Breast epithelium (tissue), 4 donors: ENCODE measurements around the gene LRRFIP1. TPM values are rescaled to one million over a fixed set of nuclear protein-coding genes. Genes with fewer than 3 reads are reported as not detected.

Source experiments
- DNase-seq, 2 donors: peaks; one replicate each; pipeline ENCODE4 v3.0.0-alpha.2; 2019; ENCODE audit warnings: low spot score in 2 of 2
- H3K27ac ChIP-seq, 2 donors: fragments of 200-600 bp; sonication (generic) in 1 of 2; one replicate each; pipeline ENCODE4 v1.5.1; 2016 to 2019; ENCODE audit warnings: mild to moderate bottlenecking in 1 of 2
- H3K27me3 ChIP-seq, 2 donors: fragments of 200-600 bp; sonication (generic) in 1 of 2; one replicate each; pipeline versions ENCODE4 v1.5.1 to v1.6.0; 2017 to 2019; ENCODE audit warnings: control low read depth in 1 of 2, mild to moderate bottlenecking in 1 of 2
- H3K36me3 ChIP-seq: fragments of 200-600 bp; one replicate; pipeline ENCODE4 v1.5.1; 2019
- H3K4me1 ChIP-seq, 2 donors: fragments of 200-600 bp; sonication (generic); one replicate each; pipeline ENCODE4 v1.5.1; 2016 to 2019; ENCODE audit warnings: control low read depth in 1 of 2
- H3K4me3 ChIP-seq, 3 donors: fragments of 200-600 bp; sonication (generic); 1 replicate in 2 of 3; 2 replicates in 1 of 3; pipeline ENCODE4 v1.5.1; 2016 to 2019; ENCODE audit warnings: mild to moderate bottlenecking in 3 of 3, moderate library complexity in 2 of 3
- H3K9me3 ChIP-seq, 2 donors: fragments of 200-600 bp; sonication (generic) in 1 of 2; one replicate each; pipeline ENCODE4 v1.5.1; 2016 to 2019; ENCODE audit warnings: control low read depth in 1 of 2
- POLR2A ChIP-seq: fragments of 450-650 bp; IDR thresholded peaks from one replicate; pipeline ENCODE4 v1.6.1; 2016; ENCODE audit warnings: antibody characterized with exemption, mild to moderate bottlenecking, moderate library complexity
- POLR2AphosphoS5 ChIP-seq, 3 donors: sonication (generic); formaldehyde crosslinking; IDR thresholded peaks; one replicate each; pipeline ENCODE4 v1.6.1; 2017; ENCODE audit warnings: antibody characterized with exemption in 3 of 3
- intact Hi-C: fragments of 100-400 bp; cut with DNase I; formaldehyde crosslinking; loops from one replicate; pipeline ENCODE4 v1.15.1; 2023; ENCODE audit warnings: low total_unique reads
- total RNA-seq, 3 donors: library from RNA; depleted of rRNA; stranded (reverse); fragments of >200 nt; gene quantifications; one replicate each; pipeline ENCODE4 v1.1.0, GENCODE V29; 2016
- TF ChIP-seq, protein P1 (sequence below), 3 donors: fragments of 450-650 bp; IDR thresholded peaks; one replicate each; pipeline ENCODE4 v1.5.1; 2016 to 2017; ENCODE audit warnings: antibody characterized with exemption in 3 of 3, mild to moderate bottlenecking in 3 of 3, moderate library complexity in 3 of 3

The LRRFIP1 gene
- total RNA-seq, 3 donors from 2014 or later: 82.6 to 136 (median 130) TPM

DNA sequence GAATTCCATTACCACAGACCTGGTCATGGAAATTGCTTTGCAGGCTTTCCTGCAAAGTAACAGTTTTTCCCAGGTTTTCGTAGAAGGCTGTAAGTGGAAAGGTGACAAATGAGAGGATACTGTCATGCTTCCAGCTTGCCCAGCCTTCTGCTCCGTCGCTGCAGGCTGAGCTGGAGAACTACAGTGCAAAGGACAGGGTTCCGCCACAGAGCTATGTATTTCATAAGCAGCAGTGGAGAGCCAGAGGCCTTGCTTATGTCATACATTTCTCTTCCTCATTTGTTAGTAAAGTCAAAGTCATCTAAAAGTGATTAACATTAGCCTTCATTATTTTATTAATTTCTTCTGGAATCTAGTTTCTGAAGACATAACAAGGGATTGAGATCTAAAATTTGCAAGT is 98.3 kb downstream of the LRRFIP1 start:
- DNase-seq: no peak
- Histone ChIP-seq H3K4me1 (peaks cover 0 to 3% of the 10 kb centered on the region in 2 donors), H3K36me3 (no peaks in the 10 kb centered on the region), H3K27ac (no peak overlapping the region), H3K4me3 (no peak overlapping the region), H3K9me3 (no peaks in the 10 kb centered on the region), H3K27me3 (no peaks in the 10 kb centered on the region)
- no peak for TF ChIP-seq POLR2AphosphoS5 (IDR thresholded peaks at IDR 0.05)
- no peak for TF ChIP-seq POLR2A
- TF ChIP-seq, protein P1, sequence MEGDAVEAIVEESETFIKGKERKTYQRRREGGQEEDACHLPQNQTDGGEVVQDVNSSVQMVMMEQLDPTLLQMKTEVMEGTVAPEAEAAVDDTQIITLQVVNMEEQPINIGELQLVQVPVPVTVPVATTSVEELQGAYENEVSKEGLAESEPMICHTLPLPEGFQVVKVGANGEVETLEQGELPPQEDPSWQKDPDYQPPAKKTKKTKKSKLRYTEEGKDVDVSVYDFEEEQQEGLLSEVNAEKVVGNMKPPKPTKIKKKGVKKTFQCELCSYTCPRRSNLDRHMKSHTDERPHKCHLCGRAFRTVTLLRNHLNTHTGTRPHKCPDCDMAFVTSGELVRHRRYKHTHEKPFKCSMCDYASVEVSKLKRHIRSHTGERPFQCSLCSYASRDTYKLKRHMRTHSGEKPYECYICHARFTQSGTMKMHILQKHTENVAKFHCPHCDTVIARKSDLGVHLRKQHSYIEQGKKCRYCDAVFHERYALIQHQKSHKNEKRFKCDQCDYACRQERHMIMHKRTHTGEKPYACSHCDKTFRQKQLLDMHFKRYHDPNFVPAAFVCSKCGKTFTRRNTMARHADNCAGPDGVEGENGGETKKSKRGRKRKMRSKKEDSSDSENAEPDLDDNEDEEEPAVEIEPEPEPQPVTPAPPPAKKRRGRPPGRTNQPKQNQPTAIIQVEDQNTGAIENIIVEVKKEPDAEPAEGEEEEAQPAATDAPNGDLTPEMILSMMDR (IDR thresholded peaks at IDR 0.05): no peak
- intact Hi-C loops: no loop called here

- DNase-seq: peak in 1 of 2 donors; percentile 32
- no peaks in the 10 kb centered on the region for H3K9me3 ChIP-seq
- intact Hi-C loops: no loop called here
- no peak overlapping the region for H3K4me3 ChIP-seq
- peak overlapping the region in 1 of 2 donors; percentile 10 for H3K27ac ChIP-seq
- H3K36me3 ChIP-seq: no peaks in the 10 kb centered on the region
- peaks cover 0 to 3% of the 10 kb centered on the region in 2 donors for H3K4me1 ChIP-seq
- TF ChIP-seq POLR2A: no peak
- no peak for TF ChIP-seq POLR2AphosphoS5 (IDR thresholded peaks at IDR 0.05)
- TF ChIP-seq, protein P1 (IDR thresholded peaks at IDR 0.05): no peak
- no peaks in the 10 kb centered on the region for H3K27me3 ChIP-seq
Observed at GRCh38 chr2:237726401-237726830, 99.0 kb downstream of the LRRFIP1 start.

- Histone ChIP-seq H3K27ac (no peak overlapping the region), H3K4me1 (peaks cover 0 to 6% of the 10 kb centered on the region in 2 donors), H3K36me3 (no peaks in the 10 kb centered on the region), H3K27me3 (no peaks in the 10 kb centered on the region), H3K9me3 (no peaks in the 10 kb centered on the region), H3K4me3 (no peak overlapping the region)
- TF ChIP-seq, protein P1 (IDR thresholded peaks at IDR 0.05): no peak
- TF ChIP-seq POLR2AphosphoS5 (IDR thresholded peaks at IDR 0.05): no peak
- TF ChIP-seq POLR2A: no peak
- peak in 1 of 2 donors; percentile 17 for DNase-seq
- intact Hi-C loops: no loop called here
Observed at GRCh38 chr2:237727363-237727762, 100.0 kb downstream of the LRRFIP1 start.

DNA sequence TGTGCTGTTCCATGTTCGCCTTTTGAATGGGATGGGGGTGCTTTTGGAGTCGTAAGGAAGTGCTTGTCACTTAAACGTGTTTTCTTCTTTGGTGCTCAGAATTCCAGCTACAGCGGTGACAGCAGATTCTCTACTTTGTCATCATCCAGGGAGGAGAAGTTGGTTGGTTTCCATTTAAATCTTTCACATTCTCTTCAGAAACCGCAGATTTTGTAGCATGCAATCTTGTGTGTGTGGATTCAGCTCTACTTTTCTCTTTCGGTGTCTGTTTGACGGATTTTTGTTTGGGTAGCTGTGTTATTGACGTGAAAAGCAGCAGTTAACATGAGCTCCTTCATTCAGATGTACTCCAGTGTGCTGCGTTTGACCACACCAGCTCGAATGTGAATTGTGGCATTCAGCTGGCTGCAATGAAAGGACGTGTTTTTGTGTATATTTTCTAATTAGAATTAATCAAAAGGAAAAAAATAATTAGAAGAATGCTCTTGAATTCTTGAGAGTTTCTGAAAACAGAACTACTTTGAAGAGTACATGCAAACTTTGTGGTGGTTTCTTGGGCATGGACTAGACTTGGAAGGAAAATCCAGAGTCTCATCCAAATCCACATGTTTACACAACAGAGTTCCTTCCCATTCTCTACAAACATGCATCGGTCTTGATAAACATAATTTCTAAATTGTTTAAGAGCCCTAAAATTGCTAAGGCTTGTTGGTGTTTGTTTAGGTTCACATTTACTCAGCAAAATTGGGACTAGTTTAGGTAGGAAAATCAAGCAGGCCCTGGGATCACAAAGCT is 102.5 kb downstream of the LRRFIP1 start:
- Histone ChIP-seq H3K27ac (peak overlapping the region in 1 of 2 donors; percentile 72), H3K36me3 (no peaks in the 10 kb centered on the region), H3K9me3 (no peaks in the 10 kb centered on the region), H3K27me3 (no peaks in the 10 kb centered on the region), H3K4me1 (peaks cover 0 to 14% of the 10 kb centered on the region in 2 donors), H3K4me3 (no peak overlapping the region)
- no peak for DNase-seq
- TF ChIP-seq, protein P1 (IDR thresholded peaks at IDR 0.05): no peak
- TF ChIP-seq POLR2AphosphoS5 (IDR thresholded peaks at IDR 0.05) (no peak), POLR2A (no peak)
- intact Hi-C loops: loop anchor here (5.0 kb wide), 1 partner anchor 33 kb away; no protein-coding TSS in a partner anchor

- DNase-seq: no peak
- TF ChIP-seq POLR2AphosphoS5 (IDR thresholded peaks at IDR 0.05) (no peak), POLR2A (no peak)
- TF ChIP-seq, protein P1 (IDR thresholded peaks at IDR 0.05): no peak
- peaks cover 0 to 16% of the 10 kb centered on the region in 2 donors for H3K4me1 ChIP-seq
- intact Hi-C loops: loop anchor here (5.0 kb wide), 1 partner anchor 34 kb away; no protein-coding TSS in a partner anchor
- peak overlapping the region; percentile 72 to 84 for H3K27ac ChIP-seq
- no peaks in the 10 kb centered on the region for H3K27me3 ChIP-seq
- no peak overlapping the region for H3K4me3 ChIP-seq
- H3K9me3 ChIP-seq: no peaks in the 10 kb centered on the region
- H3K36me3 ChIP-seq: no peaks in the 10 kb centered on the region
Observed at GRCh38 chr2:237731663-237732062, 104.3 kb downstream of the LRRFIP1 start.
